ENCODE results near the gene GRIK5.

DNA sequence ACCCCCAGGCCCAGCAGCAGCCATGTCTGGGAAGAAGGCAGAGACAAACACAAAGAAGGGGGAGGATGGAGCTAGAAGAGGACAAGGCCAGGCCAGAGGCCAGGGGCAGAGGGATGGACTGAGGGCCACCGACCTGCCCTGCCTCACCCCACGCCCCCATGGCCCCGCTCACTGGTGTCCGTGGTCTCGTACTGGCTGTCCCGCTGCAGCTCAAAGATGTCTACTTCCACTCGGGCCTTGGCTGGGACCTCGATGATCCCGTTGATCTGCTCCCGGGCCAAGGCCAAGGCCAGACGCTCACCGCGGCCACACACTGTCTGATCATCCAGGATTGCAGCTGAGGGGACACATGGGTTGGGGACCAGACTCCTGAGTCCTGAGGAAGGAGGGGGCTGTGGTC, 5.0 kb downstream of the GRIK5 start:
- no peak for TF ChIP-seq TAF1 (IDR thresholded peaks at IDR 0.05; ENCODE audit: low read depth, low read length)
- TF ChIP-seq RFX5 (IDR thresholded peaks at IDR 0.05; ENCODE audit: borderline replicate concordance, low read depth, low read length): no peak
- TF ChIP-seq, protein P1, sequence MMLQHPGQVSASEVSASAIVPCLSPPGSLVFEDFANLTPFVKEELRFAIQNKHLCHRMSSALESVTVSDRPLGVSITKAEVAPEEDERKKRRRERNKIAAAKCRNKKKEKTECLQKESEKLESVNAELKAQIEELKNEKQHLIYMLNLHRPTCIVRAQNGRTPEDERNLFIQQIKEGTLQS (IDR thresholded peaks at IDR 0.05; ENCODE audit: insufficient read depth, low read depth, low read length): no peak
- no peak for TF ChIP-seq POLR2A (IDR thresholded peaks at IDR 0.05; ENCODE audit: control extremely low read depth in 1 of 2, low read depth in 2 of 2, low read length in 2 of 2)
- TF ChIP-seq, protein P2, sequence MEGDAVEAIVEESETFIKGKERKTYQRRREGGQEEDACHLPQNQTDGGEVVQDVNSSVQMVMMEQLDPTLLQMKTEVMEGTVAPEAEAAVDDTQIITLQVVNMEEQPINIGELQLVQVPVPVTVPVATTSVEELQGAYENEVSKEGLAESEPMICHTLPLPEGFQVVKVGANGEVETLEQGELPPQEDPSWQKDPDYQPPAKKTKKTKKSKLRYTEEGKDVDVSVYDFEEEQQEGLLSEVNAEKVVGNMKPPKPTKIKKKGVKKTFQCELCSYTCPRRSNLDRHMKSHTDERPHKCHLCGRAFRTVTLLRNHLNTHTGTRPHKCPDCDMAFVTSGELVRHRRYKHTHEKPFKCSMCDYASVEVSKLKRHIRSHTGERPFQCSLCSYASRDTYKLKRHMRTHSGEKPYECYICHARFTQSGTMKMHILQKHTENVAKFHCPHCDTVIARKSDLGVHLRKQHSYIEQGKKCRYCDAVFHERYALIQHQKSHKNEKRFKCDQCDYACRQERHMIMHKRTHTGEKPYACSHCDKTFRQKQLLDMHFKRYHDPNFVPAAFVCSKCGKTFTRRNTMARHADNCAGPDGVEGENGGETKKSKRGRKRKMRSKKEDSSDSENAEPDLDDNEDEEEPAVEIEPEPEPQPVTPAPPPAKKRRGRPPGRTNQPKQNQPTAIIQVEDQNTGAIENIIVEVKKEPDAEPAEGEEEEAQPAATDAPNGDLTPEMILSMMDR (IDR thresholded peaks at IDR 0.05; ENCODE audit: control extremely low read depth in 1 of 3, insufficient read depth in 1 of 3, low read depth in 1 of 3, low read length in 3 of 3): no peak
- TF ChIP-seq EP300 (IDR thresholded peaks at IDR 0.05; ENCODE audit: borderline replicate concordance in 1 of 2, low read depth in 2 of 2, low read length in 2 of 2): no peak
- no peak for TF ChIP-seq EZH2 (IDR thresholded peaks at IDR 0.05; ENCODE audit: low read depth, low read length, severe bottlenecking)
- no peak for TF ChIP-seq POLR2AphosphoS5 (IDR thresholded peaks at IDR 0.05; ENCODE audit: low read depth, low read length)
- TF ChIP-seq MAFK (IDR thresholded peaks at IDR 0.05; ENCODE audit: low read depth, low read length): no peak
- no peak for TF ChIP-seq JUND (IDR thresholded peaks at IDR 0.05; ENCODE audit: low read length)
- TF ChIP-seq, protein P3, sequence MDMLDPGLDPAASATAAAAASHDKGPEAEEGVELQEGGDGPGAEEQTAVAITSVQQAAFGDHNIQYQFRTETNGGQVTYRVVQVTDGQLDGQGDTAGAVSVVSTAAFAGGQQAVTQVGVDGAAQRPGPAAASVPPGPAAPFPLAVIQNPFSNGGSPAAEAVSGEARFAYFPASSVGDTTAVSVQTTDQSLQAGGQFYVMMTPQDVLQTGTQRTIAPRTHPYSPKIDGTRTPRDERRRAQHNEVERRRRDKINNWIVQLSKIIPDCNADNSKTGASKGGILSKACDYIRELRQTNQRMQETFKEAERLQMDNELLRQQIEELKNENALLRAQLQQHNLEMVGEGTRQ (IDR thresholded peaks at IDR 0.05; ENCODE audit: low read length): no peak
- TF ChIP-seq JUN (IDR thresholded peaks at IDR 0.05; ENCODE audit: low read depth, low read length): no peak
- TF ChIP-seq PHF8 (conservative IDR thresholded peaks at IDR 0.05; ENCODE audit: low read depth, low read length): no peak
- no peak for TF ChIP-seq CREB1 (IDR thresholded peaks at IDR 0.05)
